ENCODE results near the gene DAND5.
"Not testable (repeated sequence)": the region's sequence is repeated elsewhere in the genome, so short reads cannot be mapped to it uniquely, and the experiment has no call there.

DAND5 gene

DNA sequence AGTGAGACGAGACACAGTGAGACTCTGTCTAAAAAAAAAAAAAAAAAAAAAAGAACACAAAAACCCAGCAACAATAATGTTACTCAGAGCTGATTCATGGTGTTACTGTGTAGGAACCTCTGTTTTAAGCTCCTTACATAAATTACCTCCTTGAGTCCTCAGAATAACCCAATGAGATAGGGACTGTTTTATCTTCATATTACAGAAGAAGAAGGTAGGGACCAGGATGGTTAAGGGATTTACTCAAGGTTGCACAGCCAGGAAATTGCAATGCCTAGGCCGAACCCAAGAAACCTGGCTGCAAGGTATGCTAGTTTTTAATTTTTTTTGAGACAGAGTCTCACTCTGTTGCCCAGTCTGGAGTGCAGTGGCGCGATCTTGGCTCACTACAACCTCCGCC lies 1.5 kb upstream of the DAND5 start:
- DNase-seq (ENCODE audit: low read depth) = no peak

- no peak for DNase-seq (ENCODE audit: low read depth)
These were observed 869 bp downstream of the DAND5 start for GRCh38 chr19:12970070-12970820.

- no peak for DNase-seq (ENCODE audit: low read depth)
These were observed 3.9 kb downstream of the DAND5 start for GRCh38 chr19:12973236-12973635.

GRCh38 chr19:12974301-12975220 lies 5.2 kb downstream of the DAND5 start:
- no peak for DNase-seq (ENCODE audit: low read depth)

DNA sequence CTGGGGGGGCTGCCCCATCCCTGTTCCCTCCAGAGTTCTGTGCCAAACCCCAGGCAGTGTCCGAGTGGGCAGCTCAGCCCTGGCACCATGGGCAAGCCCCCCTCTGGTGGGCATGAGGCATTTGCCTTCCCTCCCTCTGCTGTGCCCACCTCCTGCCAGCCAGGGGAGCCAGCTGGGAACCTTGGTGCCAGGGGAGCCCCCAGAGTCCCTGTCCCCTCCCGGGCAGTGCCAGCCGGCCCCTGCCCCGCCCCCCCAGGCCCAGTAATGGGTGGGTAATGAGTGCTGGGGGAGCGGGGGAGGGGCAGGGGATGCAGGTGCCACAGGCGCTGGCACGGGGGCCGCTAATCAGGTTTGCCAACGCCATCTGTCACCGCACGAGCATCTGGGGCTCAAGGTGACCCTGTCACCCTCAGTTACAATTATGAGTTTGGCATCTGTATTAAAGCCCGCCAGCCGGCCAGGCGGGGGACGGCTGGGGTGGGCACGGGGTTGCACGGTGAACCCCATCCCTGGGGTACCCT lies 5.9 kb downstream of the DAND5 start:
- DNase-seq (ENCODE audit: low read depth) = no peak

GRCh38 chr19:12976109-12976508 lies 6.7 kb downstream of the DAND5 start:
- not testable (repeated sequence) for DNase-seq (ENCODE audit: low read depth)

DNA sequence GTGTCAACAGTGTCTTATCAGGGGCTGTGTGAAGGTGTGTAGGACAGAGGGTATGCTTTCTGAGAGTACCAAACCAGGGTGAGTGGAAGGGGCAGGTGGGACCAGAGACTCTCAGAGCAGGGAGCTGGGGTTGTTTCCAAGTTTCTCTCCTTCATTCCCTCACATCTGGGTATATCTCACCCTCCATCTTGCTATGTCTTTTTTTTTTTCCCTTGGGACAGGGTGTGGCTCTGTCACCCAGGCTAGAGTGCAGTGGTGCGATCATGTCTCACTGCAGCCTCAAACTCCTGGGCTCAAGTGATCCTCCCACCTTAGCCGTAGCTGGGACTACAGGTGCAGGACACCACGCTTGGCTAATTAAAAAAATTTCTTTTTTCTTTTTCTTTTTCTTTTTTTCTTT lies 10.6 kb downstream of the DAND5 start:
- DNase-seq (ENCODE audit: low read depth) = no peak

GRCh38 chr19:12982648-12983047 lies 13.3 kb downstream of the DAND5 start:
- DNase-seq (ENCODE audit: low read depth) = no peak

GRCh38 chr19:12983091-12983490 lies 13.7 kb downstream of the DAND5 start:
- no peak for DNase-seq (ENCODE audit: low read depth)

- peak; percentile 73 for DNase-seq (ENCODE audit: low read depth)
These were observed 14.3 kb downstream of the DAND5 start for GRCh38 chr19:12983542-12984142.

DNA sequence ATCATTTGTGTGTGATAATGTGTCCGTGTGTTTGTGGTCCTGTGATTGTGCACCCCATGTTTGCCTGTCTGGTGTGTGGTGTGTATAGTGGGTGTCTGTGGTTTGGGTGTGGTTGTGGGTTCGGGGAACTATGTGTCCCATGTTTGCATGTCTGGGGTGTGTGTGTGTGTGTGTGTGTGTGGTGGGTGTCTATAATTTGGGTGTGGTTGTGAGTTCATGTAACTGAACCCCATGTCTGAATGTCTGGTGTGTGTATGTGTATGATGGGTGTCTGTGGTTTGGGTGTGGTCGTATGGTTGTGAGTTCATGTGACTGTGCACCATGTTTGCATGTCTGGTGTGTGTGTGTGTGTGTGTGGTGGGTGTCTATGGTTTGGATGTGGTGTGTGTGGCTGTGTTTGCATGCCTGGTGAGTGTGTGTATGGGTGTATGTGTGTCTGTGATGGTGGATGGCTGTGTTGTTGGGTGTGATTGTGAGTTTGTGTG lies 14.8 kb downstream of the DAND5 start:
- DNase-seq (ENCODE audit: low read depth) = no peak

DNA sequence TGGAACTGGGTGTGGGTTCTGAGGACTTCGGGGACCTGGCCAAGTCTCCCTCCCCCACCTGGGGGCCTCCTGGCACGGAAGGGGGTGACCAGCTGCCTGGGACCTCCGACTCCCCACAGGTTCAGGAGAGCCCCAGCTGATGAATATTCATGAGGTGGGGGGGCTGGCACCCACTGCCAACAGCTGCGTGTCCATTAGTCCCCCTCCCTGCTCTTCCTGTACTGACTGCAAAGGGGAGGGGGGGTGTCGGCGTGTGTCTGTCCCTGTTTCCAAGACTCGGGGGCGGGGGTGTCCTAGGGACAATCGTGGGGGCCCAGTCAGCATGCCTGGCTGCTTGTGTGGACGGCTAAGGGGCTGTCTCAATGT lies 15.3 kb downstream of the DAND5 start:
- DNase-seq (ENCODE audit: low read depth) = no peak

GRCh38 chr19:12985049-12985776 lies 15.8 kb downstream of the DAND5 start:
- peak; percentile 74 for DNase-seq (ENCODE audit: low read depth)

DNA sequence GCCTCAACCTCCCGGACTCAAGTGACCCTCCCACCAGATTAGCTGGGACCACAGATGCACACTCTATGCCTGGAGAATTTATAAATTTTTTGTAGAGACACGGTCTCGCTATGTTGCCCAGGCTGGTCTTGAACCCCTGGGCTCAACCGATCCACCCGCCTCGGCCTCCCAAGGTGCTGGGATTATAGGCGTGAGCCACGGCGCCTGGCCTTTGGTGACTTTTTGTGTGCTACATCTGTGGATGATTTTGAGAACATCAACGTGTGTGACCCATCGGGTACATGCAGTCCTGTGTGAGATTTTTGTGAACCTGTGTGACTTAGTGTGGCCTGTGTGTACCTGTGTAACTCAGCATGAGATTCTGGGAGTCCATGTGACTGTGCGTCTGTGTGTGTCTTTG lies 17.4 kb downstream of the DAND5 start:
- DNase-seq (ENCODE audit: low read depth) = no peak

DNA sequence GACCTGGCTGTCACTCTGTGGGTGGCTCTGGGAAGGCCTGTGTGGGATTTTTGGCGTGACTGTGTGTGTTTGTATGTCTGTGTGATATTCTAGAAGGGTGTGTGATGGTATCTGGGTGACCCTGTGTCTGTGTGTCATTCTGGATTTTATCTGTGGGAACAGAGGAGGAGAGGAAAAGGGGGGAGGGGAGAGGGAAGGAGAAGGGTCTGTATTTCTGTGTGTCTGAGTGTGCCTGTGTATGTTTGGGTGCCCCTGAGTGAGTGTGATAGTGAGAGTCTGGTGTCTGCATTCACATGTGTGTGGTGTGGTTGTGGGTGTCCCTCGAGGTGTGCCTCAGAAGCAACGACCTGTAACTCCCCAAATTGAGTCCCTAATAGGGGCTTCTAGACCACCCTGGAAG lies 17.8 kb downstream of the DAND5 start:
- DNase-seq (ENCODE audit: low read depth) = no peak

GRCh38 chr19:12987781-12988180 lies 18.4 kb downstream of the DAND5 start:
- DNase-seq (ENCODE audit: low read depth) = no peak

- no peak for DNase-seq (ENCODE audit: low read depth)
These were observed 21.1 kb downstream of the DAND5 start for GRCh38 chr19:12990431-12990830.

DNA sequence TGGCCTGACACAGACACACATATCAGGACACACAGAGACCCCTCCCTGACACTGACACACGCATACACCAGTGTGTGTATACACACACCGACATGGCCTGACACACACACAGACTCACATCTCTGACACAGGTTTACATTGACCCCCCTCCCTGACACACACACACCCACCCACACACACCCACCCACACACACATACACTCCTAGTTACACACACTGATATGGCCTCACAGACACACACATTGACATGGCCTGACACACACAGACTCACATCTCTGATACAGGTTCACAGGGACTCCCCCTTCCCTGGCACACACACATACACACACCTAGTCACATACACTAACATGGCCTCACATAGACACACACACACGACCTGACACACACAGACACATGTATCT lies 21.5 kb downstream of the DAND5 start:
- DNase-seq (ENCODE audit: low read depth) = no peak

DNA sequence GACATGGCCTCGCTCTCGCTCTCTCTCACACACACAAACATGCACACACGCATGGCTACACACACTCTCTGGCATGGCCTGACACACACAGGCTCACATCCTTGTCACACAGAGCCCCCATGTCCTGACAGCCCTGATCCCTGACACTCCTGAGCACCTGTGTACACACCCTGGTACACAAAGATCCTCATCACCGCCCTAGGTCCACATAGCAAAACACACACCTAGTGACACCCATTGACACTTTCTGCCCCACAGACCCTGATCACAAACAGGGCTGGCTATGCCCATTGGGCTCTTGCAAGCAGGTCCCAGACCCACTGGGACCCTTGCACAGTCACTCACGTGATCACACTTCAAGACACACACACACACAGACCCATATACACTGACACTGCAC lies 21.9 kb downstream of the DAND5 start:
- DNase-seq (ENCODE audit: low read depth) = no peak

- DNase-seq (ENCODE audit: low read depth) = no peak
These were observed 23.4 kb downstream of the DAND5 start for GRCh38 chr19:12992729-12993128.

DNA sequence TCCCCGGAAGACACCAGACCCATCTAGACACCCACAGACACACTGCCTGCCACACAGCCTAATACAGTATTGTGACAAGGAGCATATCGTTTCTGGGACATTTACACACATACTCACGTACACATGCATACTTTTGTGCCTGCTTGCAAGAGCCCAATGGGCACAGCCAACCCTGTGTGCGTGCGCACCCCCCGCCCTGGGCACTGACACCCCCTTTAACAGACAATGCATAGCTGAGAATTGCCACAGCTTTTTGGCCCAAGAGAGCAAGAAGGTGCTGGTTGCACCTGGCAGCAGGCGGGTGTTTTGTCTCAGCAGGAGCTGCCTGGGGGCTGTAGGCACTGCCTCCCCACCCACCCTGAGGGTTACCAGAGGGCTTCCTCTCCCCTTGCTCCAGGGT lies 24.2 kb downstream of the DAND5 start:
- DNase-seq (ENCODE audit: low read depth) = no peak

Measured in EH (cell line).